Measurements from ENCODE around the gene ZNF80. TPM values are rescaled to one million over a fixed set of nuclear protein-coding genes. Genes with fewer than 3 reads are reported as not detected.
"Not testable (repeated sequence)": the region's sequence is repeated elsewhere in the genome, so short reads cannot be mapped to it uniquely, and the experiment has no call there.

Gene ZNF80
- total RNA-seq, 3 donors from 2014 or later, result 0.16 to 0.33 TPM; not detected in 1

GRCh38 chr3:114252954-114253353 lies 15.6 kb upstream of the ZNF80 start:
- TF ChIP-seq POLR2AphosphoS5 (IDR thresholded peaks at IDR 0.05) (no peak), CTCF (IDR thresholded peaks at IDR 0.05) (no peak), POLR2A (IDR thresholded peaks at IDR 0.05) (no peak)

GRCh38 chr3:114242947-114243346 lies 5.6 kb upstream of the ZNF80 start:
- H3K9me3 ChIP-seq, result peaks cover 5 to 8% of the 10 kb centered on the region in 2 donors
- TF ChIP-seq POLR2AphosphoS5 (IDR thresholded peaks at IDR 0.05) (no peak), POLR2A (IDR thresholded peaks at IDR 0.05) (no peak), CTCF (IDR thresholded peaks at IDR 0.05) (no peak)
- no peak overlapping the region for H3K4me3 ChIP-seq
- no peak overlapping the region for H3K27ac ChIP-seq
- no peaks in the 10 kb centered on the region for H3K36me3 ChIP-seq
- intact Hi-C loops (cut with DNase I; ENCODE audit: low total_unique reads), result no loop called here
- no peaks in the 10 kb centered on the region for H3K27me3 ChIP-seq
- DNase-seq (ENCODE audit: low spot score in 2 of 2), result no peak
- no peaks in the 10 kb centered on the region for H3K4me1 ChIP-seq

More at GRCh38 chr3:114252954-114253353, 15.6 kb upstream of the ZNF80 start:
- H3K4me1 ChIP-seq, result no peaks in the 10 kb centered on the region
- no peak for DNase-seq (ENCODE audit: low spot score in 2 of 2)
- H3K4me3 ChIP-seq, result no peak overlapping the region
- no peaks in the 10 kb centered on the region for H3K36me3 ChIP-seq
- no peak overlapping the region for H3K27ac ChIP-seq
- no peaks in the 10 kb centered on the region for H3K27me3 ChIP-seq
- intact Hi-C loops (cut with DNase I; ENCODE audit: low total_unique reads), result no loop called here
- peaks cover 0 to under 1% of the 10 kb centered on the region in 2 donors for H3K9me3 ChIP-seq

GRCh38 chr3:114241262-114241661 lies 3.9 kb upstream of the ZNF80 start:
- Histone ChIP-seq H3K9me3 (peaks cover 5 to 8% of the 10 kb centered on the region in 2 donors), H3K4me3 (no peak overlapping the region), H3K36me3 (no peaks in the 10 kb centered on the region), H3K4me1 (no peaks in the 10 kb centered on the region), H3K27me3 (no peaks in the 10 kb centered on the region), H3K27ac (no peak overlapping the region)
- intact Hi-C loops (cut with DNase I; ENCODE audit: low total_unique reads), result no loop called here
- DNase-seq (ENCODE audit: low spot score in 2 of 2), result no peak
- TF ChIP-seq POLR2A (IDR thresholded peaks at IDR 0.05) (no peak), CTCF (IDR thresholded peaks at IDR 0.05) (no peak), POLR2AphosphoS5 (IDR thresholded peaks at IDR 0.05) (no peak)

GRCh38 chr3:114238146-114238785 lies 888 bp upstream of the ZNF80 start:
- intact Hi-C loops (cut with DNase I; ENCODE audit: low total_unique reads); H3K27ac ChIP-seq; H3K27me3 ChIP-seq; H3K4me1 ChIP-seq; H3K36me3 ChIP-seq; DNase-seq (ENCODE audit: low spot score in 2 of 2); H3K9me3 ChIP-seq; H3K4me3 ChIP-seq: not testable (repeated sequence)

- H3K36me3 ChIP-seq, result no peaks in the 10 kb centered on the region
- H3K4me3 ChIP-seq, result no peak overlapping the region
- TF ChIP-seq CTCF (IDR thresholded peaks at IDR 0.05) (no peak), POLR2A (IDR thresholded peaks at IDR 0.05) (no peak), POLR2AphosphoS5 (IDR thresholded peaks at IDR 0.05) (no peak)
- H3K27ac ChIP-seq, result no peak overlapping the region
- no peaks in the 10 kb centered on the region for H3K27me3 ChIP-seq
- H3K9me3 ChIP-seq, result no peaks in the 10 kb centered on the region
- no peak for DNase-seq (ENCODE audit: low spot score in 2 of 2)
- no peaks in the 10 kb centered on the region for H3K4me1 ChIP-seq
- intact Hi-C loops (cut with DNase I; ENCODE audit: low total_unique reads), result no loop called here
Measured at GRCh38 chr3:114235431-114235830, 1.9 kb downstream of the ZNF80 start.

Measured in breast epithelium (tissue), 4 donors.